ENCODE measurements around the gene MXD3.
"Not testable (repeated sequence)": the region's sequence is repeated elsewhere in the genome, so short reads cannot be mapped to it uniquely, and the experiment has no call there.

Gene MXD3

DNA sequence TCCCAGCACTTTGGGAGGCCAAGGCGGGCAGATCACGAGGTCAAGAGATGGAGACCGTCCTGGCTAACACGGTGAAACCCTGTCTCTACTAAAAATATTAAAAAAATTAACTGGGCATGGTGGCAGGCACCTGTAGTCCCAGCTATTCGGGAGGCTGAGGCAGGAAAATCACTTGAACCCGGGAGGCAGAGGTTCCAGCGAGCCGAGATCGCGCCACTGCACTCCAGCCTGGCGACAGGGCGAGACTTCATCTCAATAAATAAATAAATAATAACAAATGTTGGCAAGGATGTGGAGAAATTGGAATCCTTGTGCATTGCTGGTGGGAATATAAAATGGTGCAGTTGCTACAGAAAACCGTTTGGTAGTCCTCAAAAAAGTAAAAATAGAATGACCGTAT lies 31.3 kb upstream of the MXD3 start:
- DNase-seq: not testable (repeated sequence)

DNA sequence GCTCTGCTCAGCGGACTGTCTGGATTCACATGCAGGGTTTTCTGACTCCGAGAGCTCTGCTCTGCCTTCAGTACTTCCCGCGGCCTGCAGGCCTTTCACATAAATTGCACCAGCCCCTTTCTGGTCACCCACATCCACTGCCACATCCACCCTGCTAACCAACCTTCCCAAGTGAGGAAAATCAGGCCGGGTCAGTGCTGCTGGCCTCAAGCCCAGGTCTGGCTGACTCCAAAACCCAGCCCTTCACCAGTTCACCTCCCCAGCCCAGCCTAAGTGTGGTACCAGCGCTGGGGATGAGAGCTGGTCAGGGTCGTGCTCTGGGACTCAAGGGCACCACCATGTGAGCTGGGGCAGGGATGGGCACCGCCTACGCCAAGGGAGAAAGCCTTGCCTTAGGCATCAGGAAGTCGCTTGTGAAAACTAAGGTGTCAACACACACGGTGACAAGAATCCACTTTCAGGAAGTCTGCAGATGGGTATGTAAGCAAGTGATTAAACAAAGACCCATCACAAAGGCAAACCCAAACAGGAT lies 27.5 kb upstream of the MXD3 start:
- DNase-seq: no peak

DNA sequence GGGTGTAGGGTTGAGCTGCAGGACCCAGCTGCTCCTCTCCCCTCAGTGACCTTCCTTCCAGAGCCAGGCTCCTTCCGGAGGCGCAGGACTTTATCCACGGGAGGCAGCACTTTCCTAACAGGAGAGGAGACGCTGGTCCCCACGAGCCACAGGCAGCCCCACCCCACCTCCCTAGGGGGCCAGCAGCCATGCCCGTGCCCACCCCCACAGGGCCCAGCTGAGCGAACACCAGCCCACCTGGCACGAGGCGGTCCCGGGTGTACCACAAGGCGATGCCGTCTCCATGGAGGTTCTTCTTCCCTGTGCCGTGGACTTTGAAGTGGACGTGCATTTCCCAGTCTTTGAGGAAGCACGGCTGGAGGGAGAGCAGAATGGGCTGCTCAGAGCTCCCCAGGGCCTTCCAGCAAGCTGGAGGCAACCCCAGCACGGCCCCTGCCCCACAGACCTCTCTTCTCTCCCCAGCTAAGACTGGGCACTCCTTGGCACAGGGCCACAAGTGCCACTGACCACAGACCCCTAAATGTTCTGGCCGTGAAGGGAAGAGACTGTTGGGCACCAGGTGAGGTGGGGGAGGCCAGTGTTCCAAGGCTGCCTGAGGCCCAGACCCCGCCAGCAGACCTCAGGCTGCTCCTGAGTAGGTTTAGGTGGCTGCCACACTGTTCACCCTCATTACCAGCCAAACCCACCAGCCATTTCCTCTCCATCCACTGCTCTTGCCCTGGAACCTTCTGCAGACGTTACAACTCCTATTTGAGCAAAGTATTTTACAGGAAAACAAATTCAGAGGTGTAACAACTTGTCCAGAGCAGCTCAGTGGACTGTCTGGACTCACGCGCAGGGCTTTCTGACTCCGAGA lies 26.8 kb upstream of the MXD3 start:
- no peak for DNase-seq

DNA sequence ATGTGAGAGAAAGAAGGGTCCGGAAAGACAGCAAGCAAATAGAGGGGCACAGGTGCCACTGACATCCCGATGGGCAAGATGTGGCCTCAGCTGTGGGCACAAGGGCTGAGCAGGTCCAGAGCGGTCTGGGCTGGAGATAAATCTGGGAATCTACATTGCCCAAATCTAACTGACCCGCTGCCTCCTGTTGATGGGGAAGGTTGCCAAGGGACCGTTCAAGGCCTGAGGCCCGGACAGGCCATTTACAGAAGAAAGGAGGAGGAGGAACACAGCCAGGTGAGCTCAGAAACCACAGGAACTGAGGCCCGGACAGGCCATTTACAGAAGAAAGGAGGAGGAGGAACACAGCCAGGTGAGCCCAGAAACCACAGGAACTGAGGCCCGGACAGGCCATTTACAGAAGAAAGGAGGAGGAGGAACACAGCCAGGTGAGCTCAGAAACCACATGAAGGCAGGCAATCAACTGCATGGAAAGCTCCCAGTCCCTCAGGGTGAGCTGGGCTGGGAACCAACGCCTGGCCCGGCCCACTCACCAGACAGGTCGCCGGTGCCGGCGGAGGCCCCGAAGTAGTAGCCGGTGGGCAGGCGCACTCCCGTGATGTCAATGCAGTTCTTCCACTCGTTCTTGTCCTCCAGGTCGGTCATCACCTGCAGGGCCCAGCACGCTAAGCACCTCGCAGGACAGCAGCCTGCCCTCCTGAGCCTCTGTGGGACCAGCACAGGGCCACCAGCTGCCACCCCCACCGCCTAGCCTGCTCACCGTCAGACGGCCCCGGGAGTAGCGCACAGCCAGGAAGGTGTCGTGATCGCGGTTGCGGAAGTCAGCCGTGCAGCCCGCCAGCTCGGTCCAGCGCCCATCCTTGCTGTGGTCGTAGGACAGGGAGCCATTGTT lies 25.2 kb upstream of the MXD3 start:
- DNase-seq: no peak

- DNase-seq: peak in 1 of 5 experiments; percentile 57
Measured at GRCh38 chr5:177336112-177336511, 24.4 kb upstream of the MXD3 start.

DNA sequence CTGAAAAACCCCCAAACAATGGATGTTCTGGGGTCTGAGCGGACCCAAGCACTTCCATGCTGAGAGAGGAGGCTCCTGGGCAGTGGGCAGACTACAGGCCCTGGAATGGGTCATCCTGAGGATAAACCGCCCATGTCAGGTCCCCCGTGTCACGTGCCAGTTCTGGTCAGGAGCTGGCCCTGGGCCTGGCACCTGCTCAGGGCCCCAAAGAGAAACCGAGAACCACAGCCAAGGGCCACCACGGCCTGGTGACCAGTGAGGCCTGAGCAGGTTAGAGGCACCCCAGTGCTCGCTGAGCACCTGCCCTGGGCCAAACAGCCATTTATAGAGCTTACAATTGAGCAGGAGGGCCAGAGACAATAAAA lies 24.0 kb upstream of the MXD3 start:
- DNase-seq: no peak

DNA sequence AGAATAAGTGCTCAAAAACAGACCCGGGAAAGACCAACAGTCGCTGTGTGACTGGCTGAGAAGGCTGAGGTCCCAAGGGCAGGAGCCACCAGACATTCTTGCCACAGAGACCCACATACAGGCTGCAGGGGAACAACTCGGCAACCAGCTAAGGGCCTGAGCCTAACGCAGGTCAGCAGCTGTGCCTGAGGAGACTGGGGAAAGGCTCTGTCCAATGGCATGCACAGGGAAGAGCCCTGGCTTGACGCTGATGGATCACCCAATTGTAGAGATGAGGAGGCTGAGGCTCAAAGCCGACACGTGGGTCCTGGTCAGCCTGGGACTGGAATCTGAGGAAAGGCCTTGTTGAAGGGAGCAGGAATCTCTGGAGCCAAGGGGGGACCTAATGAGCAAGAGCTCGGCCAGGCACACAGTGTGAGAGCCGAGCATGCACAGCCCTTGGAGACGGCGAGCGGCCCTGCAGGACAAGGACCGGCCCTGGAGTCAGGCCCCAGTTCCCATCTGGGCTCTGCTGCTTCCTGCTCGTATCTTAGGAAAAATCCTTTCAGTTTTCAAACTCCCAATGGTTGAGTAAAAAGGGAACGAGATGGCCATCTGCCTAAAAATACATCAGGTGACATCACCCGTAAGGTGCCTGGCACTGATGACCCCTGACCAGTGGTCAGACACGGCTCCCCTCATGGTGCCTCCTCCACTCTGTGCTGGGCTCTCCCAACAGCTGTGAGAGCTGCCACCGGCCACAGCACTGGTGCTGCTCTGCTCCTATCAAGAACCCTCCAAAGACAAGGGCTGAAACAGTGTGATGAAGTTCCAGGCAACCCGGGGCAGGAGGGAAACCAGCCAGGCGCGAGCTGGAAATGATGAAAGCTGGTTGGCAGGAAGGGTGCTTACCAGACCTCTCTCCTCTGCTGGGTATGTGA lies 23.3 kb upstream of the MXD3 start:
- DNase-seq: no peak

GRCh38 chr5:177334155-177334551 lies 22.5 kb upstream of the MXD3 start:
- no peak for DNase-seq

DNA sequence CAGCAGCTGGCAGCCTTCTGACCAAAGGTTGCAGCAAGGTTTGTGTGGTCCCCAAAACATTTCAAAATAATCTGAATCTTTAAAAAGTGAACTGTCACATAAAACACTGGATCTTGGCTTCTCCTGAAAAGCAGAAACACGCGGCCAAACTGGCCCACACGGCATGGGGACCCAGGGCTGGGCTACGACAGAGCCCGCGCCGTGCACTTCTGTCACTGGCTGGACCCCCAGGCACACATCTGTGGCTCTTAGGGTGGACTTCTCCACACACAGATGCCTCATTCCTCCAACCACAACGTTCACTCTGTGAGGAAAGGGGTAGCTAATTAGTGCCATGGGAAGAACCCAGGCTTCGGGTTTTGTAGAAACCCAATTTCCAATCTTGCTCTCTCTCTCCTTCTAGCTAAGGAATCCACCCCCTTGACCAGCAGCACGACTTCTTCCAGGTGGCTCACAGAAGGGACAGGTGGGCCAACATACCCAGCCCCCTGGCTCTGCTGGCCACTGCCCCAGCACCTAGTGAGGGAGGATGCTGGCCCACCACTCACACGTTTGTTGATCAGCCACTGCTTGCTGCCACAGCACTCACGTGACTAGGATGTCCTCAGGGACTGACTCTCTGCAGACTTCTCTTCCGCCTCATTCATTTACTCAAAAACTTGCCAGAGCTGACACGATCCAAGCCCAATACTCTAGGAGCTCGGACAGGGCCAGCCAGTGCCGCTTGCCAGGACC lies 21.9 kb upstream of the MXD3 start:
- no peak for DNase-seq

GRCh38 chr5:177332896-177333260 lies 21.2 kb upstream of the MXD3 start:
- no peak for DNase-seq

- DNase-seq: no peak
Measured at GRCh38 chr5:177332031-177332895, 20.6 kb upstream of the MXD3 start.

DNA sequence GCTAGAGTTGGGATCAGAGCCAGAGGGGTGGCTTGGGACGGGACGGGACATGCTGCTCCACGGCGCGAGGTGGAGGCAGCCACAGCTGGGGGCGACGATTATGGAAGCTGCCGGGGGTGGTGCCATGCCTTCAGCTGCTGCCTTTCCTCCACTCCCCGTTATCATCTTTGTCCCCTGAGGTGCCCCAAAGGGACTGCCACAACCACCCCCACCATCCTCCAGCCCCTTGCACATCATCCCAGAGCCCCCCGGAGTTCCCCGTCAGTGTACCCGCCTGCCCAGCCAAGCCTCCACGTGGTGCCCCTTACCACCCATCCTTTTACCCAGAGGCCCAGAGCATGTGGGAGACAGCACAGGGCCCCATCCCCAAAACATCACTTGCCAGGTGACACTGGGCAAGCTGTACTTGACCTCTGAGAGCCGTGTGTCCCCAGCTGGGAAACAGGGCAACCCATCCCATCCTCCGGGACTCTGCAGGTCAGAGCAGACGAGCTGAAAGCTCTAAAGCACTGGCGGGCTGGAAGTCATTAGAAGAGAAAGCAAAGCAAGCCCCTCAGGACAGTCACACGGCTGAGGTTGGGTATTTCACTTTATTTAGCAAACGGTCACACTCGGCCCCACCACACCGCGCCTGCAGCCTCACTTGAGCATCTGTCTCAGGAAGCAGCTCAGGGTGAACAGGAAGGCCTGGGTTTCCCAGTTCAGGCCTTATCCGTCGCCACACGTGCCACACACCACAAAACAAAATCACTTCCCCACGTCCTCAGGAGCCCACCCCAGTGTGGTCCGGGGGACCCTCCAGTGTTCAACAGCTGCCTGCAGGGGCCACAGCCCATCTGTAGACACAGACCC lies 19.5 kb upstream of the MXD3 start:
- DNase-seq: no peak

DNA sequence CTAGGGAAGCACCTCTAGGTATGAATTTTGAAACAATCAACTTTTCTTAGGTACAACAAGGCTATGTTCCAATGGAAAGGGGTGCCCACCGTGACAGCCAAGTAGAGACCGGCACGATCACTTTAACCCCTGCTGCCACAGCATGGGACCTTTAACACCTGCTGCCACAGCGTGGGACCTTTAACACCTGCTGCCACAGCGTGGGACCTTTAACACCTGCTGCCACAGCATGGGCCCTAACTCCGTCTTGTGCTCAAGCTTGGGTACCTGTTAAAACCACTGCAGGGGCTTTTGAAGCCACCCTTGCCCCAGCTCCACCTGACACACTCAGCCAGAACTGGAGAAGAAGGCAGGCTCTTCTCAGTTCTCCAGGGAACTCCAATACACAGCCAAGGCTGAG lies 18.2 kb upstream of the MXD3 start:
- no peak for DNase-seq

GRCh38 chr5:177328545-177329231 lies 17.0 kb upstream of the MXD3 start:
- no peak for DNase-seq

- no peak for DNase-seq
Measured at GRCh38 chr5:177327539-177328522, 16.1 kb upstream of the MXD3 start.

GRCh38 chr5:177325868-177326381 lies 14.2 kb upstream of the MXD3 start:
- no peak for DNase-seq

DNA sequence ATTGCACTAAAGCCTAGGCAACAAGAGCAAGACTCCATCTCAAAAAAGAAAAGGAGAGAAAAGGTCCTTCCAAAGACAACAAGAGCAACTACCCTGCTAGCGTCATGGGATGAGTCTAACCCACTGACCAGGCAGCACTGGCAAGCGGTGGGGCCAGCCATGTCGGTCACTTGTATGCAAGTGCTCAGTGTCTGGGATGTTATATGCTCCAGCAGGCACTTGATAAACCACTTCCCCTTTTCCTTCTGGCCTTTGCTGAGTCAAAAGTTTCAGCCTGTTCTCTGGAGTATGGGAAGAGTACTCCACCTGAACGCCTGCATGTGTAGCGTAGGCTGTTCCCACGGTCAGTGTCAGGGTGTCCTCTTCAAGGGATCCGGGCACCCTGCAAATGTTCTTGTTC lies 9.2 kb upstream of the MXD3 start:
- no peak for DNase-seq
